Left renal pelvis (tissue), 4 donors: Measurements from ENCODE around the gene RNPS1. TPM values are rescaled to one million over a fixed set of nuclear protein-coding genes. Genes with fewer than 3 reads are reported as not detected.

Experiments
- DNase-seq, 4 donors: peaks; one replicate each; pipeline ENCODE4 v3.0.0-alpha.2; 2013; ENCODE audit warnings: low read depth in 4 of 4, low spot score in 3 of 4
- polyA plus RNA-seq, 4 donors: library from polyadenylated mRNA; unstranded; fragments of 120-200 nt; gene quantifications; one replicate each; pipeline ENCODE4 v1.2.1, GENCODE V29; 2013; ENCODE audit not compliant: insufficient read length in 4 of 4

RNPS1 gene
- 100 to 1,000 TPM; 146 to 214 (median 201) TPM for polyA plus RNA-seq

GRCh38 chr16:2267913-2268666 lies at the start of gene RNPS1:
RNPS1 (minus strand) TSS chr16:2268126; CDS start chr16:2264643, 3,483 bp downstream.
- DNase-seq = peak; percentile 94 to 98 (median 96)

- DNase-seq = no peak
These were observed 49.5 kb upstream of the RNPS1 start for GRCh38 chr16:2317231-2318020.

- no peak for DNase-seq
These were observed 40.4 kb upstream of the RNPS1 start for GRCh38 chr16:2308089-2308962.

- no peak for DNase-seq
These were observed 31.9 kb upstream of the RNPS1 start for GRCh38 chr16:2299915-2300192.

- DNase-seq = no peak
These were observed 31.4 kb upstream of the RNPS1 start for GRCh38 chr16:2299121-2299914.

GRCh38 chr16:2298621-2299020 lies 30.7 kb upstream of the RNPS1 start:
- no peak for DNase-seq

GRCh38 chr16:2297506-2297860 lies 29.6 kb upstream of the RNPS1 start:
- DNase-seq = no peak

GRCh38 chr16:2296661-2297505 lies 29.0 kb upstream of the RNPS1 start:
- no peak for DNase-seq

GRCh38 chr16:2295056-2295798 lies 27.3 kb upstream of the RNPS1 start:
- DNase-seq = no peak

GRCh38 chr16:2292221-2292620 lies 24.3 kb upstream of the RNPS1 start:
- no peak for DNase-seq

GRCh38 chr16:2289282-2289681 lies 21.4 kb upstream of the RNPS1 start:
- no peak for DNase-seq

- no peak for DNase-seq
These were observed 20.8 kb upstream of the RNPS1 start for GRCh38 chr16:2288726-2289125.

- no peak for DNase-seq
These were observed 20.1 kb upstream of the RNPS1 start for GRCh38 chr16:2287916-2288547.

GRCh38 chr16:2286550-2286949 lies 18.6 kb upstream of the RNPS1 start:
- no peak for DNase-seq

GRCh38 chr16:2285731-2286191 lies 17.8 kb upstream of the RNPS1 start:
- no peak for DNase-seq

GRCh38 chr16:2284797-2285576 lies 17.1 kb upstream of the RNPS1 start:
- DNase-seq = no peak

GRCh38 chr16:2284001-2284770 lies 16.3 kb upstream of the RNPS1 start:
- no peak for DNase-seq
